ENCODE results near the gene RTEL1. TPM values are rescaled to one million over a fixed set of nuclear protein-coding genes. Genes with fewer than 3 reads are reported as not detected.
A peak's percentile ranks its signal among the peaks of the same experiment; 100 is the strongest.

Gene RTEL1
- total RNA-seq, 2 donors from 2014 or later = 7.3 to 50.4 TPM

DNA sequence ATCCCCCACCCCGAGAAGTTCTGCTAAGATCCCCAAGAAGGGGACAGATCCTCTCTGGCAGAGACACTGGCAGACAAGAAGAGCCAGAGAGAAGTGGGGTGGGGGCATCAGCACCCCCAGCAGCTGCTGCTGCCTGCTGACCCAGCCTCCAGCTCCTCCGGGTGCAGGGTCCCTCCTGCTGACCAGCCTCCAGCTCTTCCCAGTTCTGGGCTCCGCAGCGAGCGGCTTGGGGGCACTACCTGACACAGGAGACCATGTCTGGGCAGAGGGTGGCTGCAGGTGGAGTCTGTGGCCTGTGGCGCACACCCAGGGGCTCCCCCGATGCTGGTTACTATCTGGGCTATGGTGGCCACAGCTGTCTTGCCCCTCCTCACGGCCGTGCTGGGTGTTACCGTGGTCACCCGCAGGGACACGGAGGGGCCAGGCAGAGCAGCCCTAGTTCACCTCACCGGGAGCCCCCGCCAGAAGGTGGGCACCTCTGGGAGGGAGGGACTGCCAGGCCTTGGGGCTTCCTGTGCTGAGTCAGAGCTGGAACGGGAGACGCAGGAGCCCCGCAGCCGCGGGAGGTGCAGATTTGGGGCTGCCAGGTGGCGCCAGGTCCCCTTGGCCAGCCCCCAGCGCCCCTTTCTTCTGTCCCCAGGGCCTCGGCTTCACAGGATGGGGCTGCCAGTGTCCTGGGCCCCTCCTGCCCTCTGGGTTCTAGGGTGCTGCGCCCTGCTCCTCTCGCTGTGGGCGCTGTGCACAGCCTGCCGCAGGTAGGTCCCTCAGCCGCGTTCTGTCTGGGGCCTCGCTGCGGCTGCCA lies 79.0 kb downstream of the RTEL1 start:
- Histone ChIP-seq H3K9me3 (no peaks in the 10 kb centered on the region), H3K4me1 (peaks cover 42% of the 10 kb centered on the region), H3K4me3 (no peak overlapping the region), H3K36me3 (replicated peaks in 1 of 2; ENCODE audit: insufficient read depth in 1 of 2, low read depth in 2 of 2) (peaks cover 0 to 8% of the 10 kb centered on the region in 2 donors), H3K27me3 (no peaks in the 10 kb centered on the region), H3K27ac (no peak overlapping the region)
- ATAC-seq = no peak
- TF ChIP-seq, protein P1, sequence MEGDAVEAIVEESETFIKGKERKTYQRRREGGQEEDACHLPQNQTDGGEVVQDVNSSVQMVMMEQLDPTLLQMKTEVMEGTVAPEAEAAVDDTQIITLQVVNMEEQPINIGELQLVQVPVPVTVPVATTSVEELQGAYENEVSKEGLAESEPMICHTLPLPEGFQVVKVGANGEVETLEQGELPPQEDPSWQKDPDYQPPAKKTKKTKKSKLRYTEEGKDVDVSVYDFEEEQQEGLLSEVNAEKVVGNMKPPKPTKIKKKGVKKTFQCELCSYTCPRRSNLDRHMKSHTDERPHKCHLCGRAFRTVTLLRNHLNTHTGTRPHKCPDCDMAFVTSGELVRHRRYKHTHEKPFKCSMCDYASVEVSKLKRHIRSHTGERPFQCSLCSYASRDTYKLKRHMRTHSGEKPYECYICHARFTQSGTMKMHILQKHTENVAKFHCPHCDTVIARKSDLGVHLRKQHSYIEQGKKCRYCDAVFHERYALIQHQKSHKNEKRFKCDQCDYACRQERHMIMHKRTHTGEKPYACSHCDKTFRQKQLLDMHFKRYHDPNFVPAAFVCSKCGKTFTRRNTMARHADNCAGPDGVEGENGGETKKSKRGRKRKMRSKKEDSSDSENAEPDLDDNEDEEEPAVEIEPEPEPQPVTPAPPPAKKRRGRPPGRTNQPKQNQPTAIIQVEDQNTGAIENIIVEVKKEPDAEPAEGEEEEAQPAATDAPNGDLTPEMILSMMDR (IDR thresholded peaks at IDR 0.05) = no peak
- TF ChIP-seq POLR2A (IDR thresholded peaks at IDR 0.05) = no peak
- 38% methylated on average over 28 of the region's 30 CpGs; no CpG with 5 or more reads in 1 of the 2 donors for WGBS, 2 donors
- DNase-seq = peak in 1 of 4 donors; percentile 41
- intact Hi-C loops (cut with DNase I) = loop anchor here (5.0 to 10.0 kb wide), 2 partner anchors 35 to 82 kb away; partner anchors contain the start of genes RTEL1 and STMN3

DNA sequence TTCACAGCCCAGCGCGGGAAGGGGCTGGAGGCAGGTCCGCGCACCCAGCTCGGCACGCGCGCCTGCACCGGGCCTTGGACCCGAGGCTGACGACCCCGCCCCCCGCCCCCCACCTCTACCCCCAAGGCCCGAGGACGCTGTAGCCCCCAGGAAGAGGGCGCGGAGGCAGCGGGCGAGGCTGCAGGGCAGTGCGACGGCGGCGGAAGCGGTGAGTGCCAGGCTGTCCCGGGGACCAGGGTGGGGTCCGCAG lies 79.5 kb downstream of the RTEL1 start:
- no peak for DNase-seq
- Histone ChIP-seq H3K4me3 (no peak overlapping the region), H3K9me3 (no peaks in the 10 kb centered on the region), H3K27me3 (no peaks in the 10 kb centered on the region), H3K4me1 (peaks cover 43% of the 10 kb centered on the region), H3K27ac (no peak overlapping the region), H3K36me3 (replicated peaks in 1 of 2; ENCODE audit: insufficient read depth in 1 of 2, low read depth in 2 of 2) (peaks cover 0 to 8% of the 10 kb centered on the region in 2 donors)
- intact Hi-C loops (cut with DNase I) = loop anchor here (5.0 to 10.0 kb wide), 2 partner anchors 35 to 83 kb away; partner anchors contain the start of genes RTEL1 and STMN3
- no peak for ATAC-seq
- TF ChIP-seq POLR2A (IDR thresholded peaks at IDR 0.05) = no peak
- TF ChIP-seq, protein P1 (IDR thresholded peaks at IDR 0.05) = no peak
- 2% methylated on average over 25 of the region's 26 CpGs; no CpG with 5 or more reads in 1 of the 2 donors for WGBS, 2 donors

DNA sequence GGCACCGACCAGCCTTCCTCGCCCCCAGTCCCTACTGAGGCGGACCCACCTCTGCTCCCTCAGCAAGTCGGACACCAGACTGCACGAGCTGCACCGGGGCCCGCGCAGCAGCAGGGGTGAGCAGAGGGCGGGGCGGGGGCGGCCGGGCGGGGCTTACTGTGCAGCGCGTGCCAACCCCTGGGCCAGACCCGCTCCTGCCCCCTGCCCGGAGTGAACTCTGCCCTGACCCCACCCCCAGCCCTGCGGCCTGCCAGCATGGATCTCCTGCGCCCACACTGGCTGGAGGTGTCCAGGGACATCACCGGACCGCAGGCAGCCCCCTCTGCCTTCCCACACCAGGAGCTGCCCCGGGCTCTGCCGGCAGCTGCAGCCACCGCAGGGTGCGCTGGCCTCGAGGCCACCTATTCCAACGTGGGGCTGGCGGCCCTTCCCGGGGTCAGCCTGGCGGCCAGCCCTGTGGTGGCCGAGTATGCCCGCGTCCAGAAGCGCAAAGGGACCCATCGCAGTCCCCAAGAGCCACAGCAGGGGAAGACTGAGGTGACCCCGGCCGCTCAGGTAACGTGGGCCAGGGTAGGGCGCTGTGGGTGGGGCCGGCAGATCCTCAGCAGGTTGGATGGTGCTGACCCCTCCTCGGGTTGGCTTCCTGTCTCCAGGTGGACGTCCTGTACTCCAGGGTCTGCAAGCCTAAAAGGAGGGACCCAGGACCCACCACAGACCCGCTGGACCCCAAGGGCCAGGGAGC lies 80.0 kb downstream of the RTEL1 start:
- no peak for TF ChIP-seq POLR2A (IDR thresholded peaks at IDR 0.05)
- TF ChIP-seq, protein P1 (IDR thresholded peaks at IDR 0.05) = no peak
- ATAC-seq = no peak
- Histone ChIP-seq H3K9me3 (no peaks in the 10 kb centered on the region), H3K4me1 (peaks cover 43% of the 10 kb centered on the region), H3K36me3 (replicated peaks in 1 of 2; ENCODE audit: insufficient read depth in 1 of 2, low read depth in 2 of 2) (peaks cover 0 to 9% of the 10 kb centered on the region in 2 donors), H3K27me3 (no peaks in the 10 kb centered on the region), H3K27ac (peak overlapping the region in 3 of 4 donors; percentile 82 to 94 (median 89)), H3K4me3 (no peak overlapping the region)
- DNase-seq = peak in 1 of 4 donors; percentile 40
- intact Hi-C loops (cut with DNase I) = loop anchor here (5.0 to 10.0 kb wide), 2 partner anchors 36 to 83 kb away; partner anchors contain the start of genes RTEL1 and STMN3
- WGBS, 2 donors = 16% methylated on average over 34 of the region's 43 CpGs; no CpG with 5 or more reads in 1 of the 2 donors

DNA sequence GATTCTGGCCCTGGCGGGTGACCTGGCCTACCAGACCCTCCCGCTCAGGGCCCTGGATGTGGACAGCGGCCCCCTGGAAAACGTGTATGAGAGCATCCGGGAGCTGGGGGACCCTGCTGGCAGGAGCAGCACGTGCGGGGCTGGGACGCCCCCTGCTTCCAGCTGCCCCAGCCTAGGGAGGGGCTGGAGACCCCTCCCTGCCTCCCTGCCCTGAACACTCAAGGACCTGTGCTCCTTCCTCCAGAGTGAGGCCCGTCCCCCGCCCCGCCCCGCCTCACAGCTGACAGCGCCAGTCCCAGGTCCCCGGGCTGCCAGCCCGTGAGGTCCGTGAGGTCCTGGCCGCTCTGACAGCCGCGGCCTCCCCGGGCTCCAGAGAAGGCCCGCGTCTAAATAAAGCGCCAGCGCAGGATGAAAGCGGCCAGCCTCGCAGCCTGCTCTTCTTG lies 80.6 kb downstream of the RTEL1 start:
- H3K9me3 ChIP-seq = no peaks in the 10 kb centered on the region
- no peak overlapping the region for H3K4me3 ChIP-seq
- DNase-seq = peak; percentile 80 to 86 (median 84)
- intact Hi-C loops (cut with DNase I) = loop anchor here (5.0 to 10.0 kb wide), 2 partner anchors 36 to 84 kb away; partner anchors contain the start of genes RTEL1 and STMN3
- peak in 1 of 3 donors; percentile 21 for TF ChIP-seq POLR2A (IDR thresholded peaks at IDR 0.05)
- TF ChIP-seq, protein P1 (IDR thresholded peaks at IDR 0.05) = no peak
- peak; percentile 44 for ATAC-seq
- H3K36me3 ChIP-seq (replicated peaks in 1 of 2; ENCODE audit: insufficient read depth in 1 of 2, low read depth in 2 of 2) = peaks cover 0 to 6% of the 10 kb centered on the region in 2 donors
- WGBS, 2 donors = 12% methylated on average over 25 of the region's 26 CpGs; no CpG with 5 or more reads in 1 of the 2 donors
- H3K4me1 ChIP-seq = peaks cover 43% of the 10 kb centered on the region
- peak overlapping the region; percentile 82 to 94 (median 87) for H3K27ac ChIP-seq
- H3K27me3 ChIP-seq = no peaks in the 10 kb centered on the region

All from body of pancreas (tissue), 4 donors.